Upper lobe of left lung (tissue), 4 donors: Measurements from ENCODE around the gene TMPRSS13.

Source experiments
- CTCF ChIP-seq, 6 experiments: fragments of 450-650 bp in 4 of 6; fragments of 200-600 bp in 2 of 6; sonication (generic) in 2 of 6; IDR thresholded peaks; one replicate each; pipeline ENCODE4 v1.5.1; 2016 to 2019; ENCODE audit warnings: antibody characterized with exemption in 6 of 6
- POLR2A ChIP-seq, 4 donors: fragments of 450-650 bp; IDR thresholded peaks; one replicate each; pipeline ENCODE4 v1.5.1; 2016 to 2017; ENCODE audit warnings: antibody characterized with exemption in 4 of 4, mild to moderate bottlenecking in 2 of 4
- POLR2AphosphoS5 ChIP-seq, 2 donors: sonication (generic); formaldehyde crosslinking; IDR thresholded peaks; one replicate each; pipeline ENCODE4 v1.5.1; 2017; ENCODE audit warnings: antibody characterized with exemption in 2 of 2

- no peak for TF ChIP-seq CTCF (IDR thresholded peaks at IDR 0.05)
- no peak for TF ChIP-seq POLR2A (IDR thresholded peaks at IDR 0.05)
- no peak for TF ChIP-seq POLR2AphosphoS5 (IDR thresholded peaks at IDR 0.05)
Observed at GRCh38 chr11:117873828-117874125, 55.4 kb downstream of the TMPRSS13 start.
